ENCODE results near the gene SUGP1.

DNA sequence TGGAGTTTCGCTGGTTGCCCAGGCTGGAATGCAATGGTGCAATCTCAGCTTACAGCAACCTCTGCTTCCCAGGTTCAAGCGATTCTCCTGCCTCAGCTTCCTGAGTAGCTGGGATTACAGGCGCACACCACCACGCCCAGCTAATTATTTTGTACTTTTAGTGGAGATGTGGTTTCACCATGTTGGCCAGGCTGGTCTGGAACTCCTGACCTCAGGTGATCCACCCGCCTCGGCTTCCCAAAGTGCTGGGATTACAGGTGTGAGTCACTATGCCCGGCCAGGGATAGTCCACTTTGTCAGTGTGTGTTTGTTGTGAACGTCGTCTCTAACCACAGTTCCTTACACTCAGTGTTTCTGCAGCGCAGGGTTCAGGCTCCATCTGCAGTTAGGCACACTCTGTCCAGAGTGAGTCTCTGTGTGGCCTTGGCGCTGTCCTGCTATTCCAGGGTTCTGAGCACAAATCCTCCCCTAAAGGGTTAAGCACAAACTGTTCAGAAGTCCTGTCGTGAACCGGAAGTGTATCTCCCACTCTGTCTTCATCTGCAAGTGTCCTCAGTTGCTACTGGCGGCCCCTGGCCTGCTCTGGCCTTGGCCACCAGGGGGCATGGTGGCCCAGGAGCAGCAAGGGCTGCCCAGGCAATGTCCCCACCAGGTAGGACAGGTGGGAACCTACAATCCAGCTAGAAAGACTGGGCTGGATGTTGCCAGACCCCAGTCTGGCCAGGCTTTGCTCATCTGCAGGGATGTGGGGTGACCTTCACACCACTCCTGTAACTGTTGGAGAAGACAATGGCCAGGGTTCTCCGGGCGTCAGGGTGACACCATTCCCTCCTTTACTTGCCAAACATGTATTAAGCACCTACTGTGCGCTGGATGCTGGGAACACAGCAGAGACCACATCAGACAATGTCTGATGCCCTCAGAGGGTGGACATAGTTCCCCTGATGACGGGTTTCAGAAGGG, 46.4 kb upstream of the SUGP1 start:
- TF ChIP-seq POLR2A (IDR thresholded peaks at IDR 0.05; ENCODE audit: low read length) (no peak), GATA1 (IDR thresholded peaks at IDR 0.05; ENCODE audit: low read depth, low read length) (no peak)
